ENCODE measurements around the gene RAB27B. TPM values are rescaled to one million over a fixed set of nuclear protein-coding genes. Genes with fewer than 3 reads are reported as not detected.
"Not testable (repeated sequence)": the region's sequence is repeated elsewhere in the genome, so short reads cannot be mapped to it uniquely, and the experiment has no call there.

RAB27B gene
- total RNA-seq, 2 experiments from 2014 or later: 0.52 TPM; not detected in 1

DNA sequence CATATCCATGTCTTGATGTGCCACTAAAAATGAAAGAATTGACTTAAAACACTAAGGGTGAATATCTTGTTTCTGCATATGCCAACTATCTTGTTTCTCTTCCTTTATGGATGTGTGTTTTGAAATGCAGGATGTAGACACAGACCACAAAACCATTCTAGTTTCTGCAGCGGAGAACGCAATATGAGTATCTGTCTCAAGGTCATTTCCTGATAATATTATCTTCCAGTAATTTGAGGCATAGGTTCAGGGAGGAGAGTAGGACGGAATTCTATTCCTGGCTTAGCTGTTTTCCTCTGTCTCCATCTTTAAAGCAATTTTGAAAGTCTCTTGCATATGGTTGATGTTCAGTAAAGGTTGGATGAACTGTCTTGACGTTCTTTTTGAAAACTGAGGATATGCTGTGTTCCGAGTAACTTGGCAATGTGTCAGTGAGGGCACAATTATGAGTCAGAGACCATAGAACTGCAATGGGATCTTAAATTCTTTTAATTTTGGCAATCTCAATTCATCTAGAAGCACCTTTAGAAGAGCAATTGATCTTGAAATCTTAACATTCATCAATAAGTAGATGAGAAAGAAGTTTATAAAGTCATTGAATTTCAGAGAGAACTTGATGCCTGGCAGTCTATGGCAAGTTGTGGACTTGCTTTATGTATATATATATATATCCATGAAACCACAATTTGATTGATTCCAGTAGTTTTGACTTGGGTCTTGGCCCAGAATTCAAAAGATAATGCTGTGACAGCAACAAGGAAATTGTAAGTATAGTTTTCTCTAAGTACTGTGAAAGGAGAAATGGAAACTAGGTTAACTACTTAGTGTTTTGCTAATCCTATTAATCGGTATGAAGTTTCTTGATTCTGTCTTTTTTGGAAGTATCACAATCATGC is 24.8 kb downstream of the RAB27B start:
- H3K4me1 Mint-ChIP-seq (ENCODE audit: low read depth): peaks cover 10% of the 10 kb centered on the region
- H3K36me3 Mint-ChIP-seq (ENCODE audit: low read depth): no peaks in the 10 kb centered on the region
- no peaks in the 10 kb centered on the region for H3K9me3 Mint-ChIP-seq
- intact Hi-C loops (cut with micrococcal nuclease): loop anchor here (1.0 to 2.0 kb wide), 2 partner anchors 77 to 140 kb away; no protein-coding TSS in a partner anchor
- no peak overlapping the region for H3K27ac Mint-ChIP-seq
- CTCF ChIA-PET: interaction anchor here (1.0 kb wide), 1 partner anchor 23 kb away, joined by 5 read pairs; no protein-coding TSS in a partner anchor
- no peak overlapping the region for H3K4me3 Mint-ChIP-seq
- H3K27me3 Mint-ChIP-seq (ENCODE audit: low read depth): no peaks in the 10 kb centered on the region
- DNase-seq: no peak

DNA sequence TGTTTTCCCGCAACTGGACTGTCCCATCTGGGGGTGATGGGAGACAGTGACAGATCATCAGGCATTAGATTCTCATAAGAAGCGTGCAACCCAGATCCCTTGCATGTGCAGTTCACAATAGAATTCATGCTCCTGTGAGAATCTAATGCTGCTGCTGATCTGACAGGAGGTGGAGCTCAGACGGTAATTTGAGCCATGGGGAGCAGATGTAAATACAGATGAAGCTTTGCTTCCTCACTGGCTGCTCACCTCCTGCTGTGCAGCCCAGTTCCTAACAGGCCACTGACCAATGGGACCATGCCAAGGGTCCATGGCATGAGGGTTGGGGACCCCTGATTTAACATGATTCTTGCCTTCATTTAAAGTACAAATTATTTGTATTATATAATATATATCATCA is 26.8 kb downstream of the RAB27B start:
- intact Hi-C loops (cut with micrococcal nuclease): loop anchor here (2.0 kb wide), 1 partner anchor 18 kb away; no protein-coding TSS in a partner anchor
- DNase-seq; H3K4me3 Mint-ChIP-seq; CTCF ChIA-PET; H3K36me3 Mint-ChIP-seq (ENCODE audit: low read depth); H3K27ac Mint-ChIP-seq; H3K9me3 Mint-ChIP-seq; H3K27me3 Mint-ChIP-seq (ENCODE audit: low read depth): not testable (repeated sequence)
- H3K4me1 Mint-ChIP-seq (ENCODE audit: low read depth): peaks cover 10% of the 10 kb centered on the region

DNA sequence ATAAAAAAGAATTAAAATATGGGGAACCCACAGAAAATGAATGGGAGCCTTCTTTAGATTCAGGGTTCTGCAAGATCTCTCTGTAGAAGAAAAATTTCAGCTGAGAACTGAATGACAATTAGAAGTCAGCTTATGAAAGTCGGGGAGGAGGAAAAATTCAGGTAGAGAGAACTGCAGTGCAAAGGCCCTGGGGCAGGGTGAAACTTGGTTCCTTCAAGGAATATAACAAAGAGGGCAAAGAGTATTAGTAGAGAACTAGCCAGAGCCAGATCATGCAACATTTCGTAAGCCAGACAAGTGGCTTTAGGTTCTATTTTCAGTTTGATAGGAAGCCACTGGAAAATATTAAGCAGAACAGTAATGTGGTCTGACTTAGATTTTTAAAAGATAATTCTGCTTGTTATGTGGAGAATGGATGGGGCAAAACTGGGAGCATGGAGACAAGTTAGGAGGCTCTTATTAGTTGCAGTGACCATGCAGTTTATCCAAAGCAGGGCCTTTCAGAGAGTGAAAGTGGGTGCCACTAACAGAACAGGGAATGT is 27.9 kb downstream of the RAB27B start:
- Mint-ChIP-seq H3K27ac (no peak overlapping the region), H3K4me1 (ENCODE audit: low read depth) (peaks cover 10% of the 10 kb centered on the region), H3K36me3 (ENCODE audit: low read depth) (no peaks in the 10 kb centered on the region), H3K4me3 (no peak overlapping the region), H3K9me3 (no peaks in the 10 kb centered on the region), H3K27me3 (ENCODE audit: low read depth) (no peaks in the 10 kb centered on the region)
- intact Hi-C loops (cut with micrococcal nuclease): no loop called here
- CTCF ChIA-PET: interaction anchor here (0.6 kb wide), 1 partner anchor 916 kb away, joined by 3 read pairs; no protein-coding TSS in a partner anchor
- no peak for DNase-seq

DNA sequence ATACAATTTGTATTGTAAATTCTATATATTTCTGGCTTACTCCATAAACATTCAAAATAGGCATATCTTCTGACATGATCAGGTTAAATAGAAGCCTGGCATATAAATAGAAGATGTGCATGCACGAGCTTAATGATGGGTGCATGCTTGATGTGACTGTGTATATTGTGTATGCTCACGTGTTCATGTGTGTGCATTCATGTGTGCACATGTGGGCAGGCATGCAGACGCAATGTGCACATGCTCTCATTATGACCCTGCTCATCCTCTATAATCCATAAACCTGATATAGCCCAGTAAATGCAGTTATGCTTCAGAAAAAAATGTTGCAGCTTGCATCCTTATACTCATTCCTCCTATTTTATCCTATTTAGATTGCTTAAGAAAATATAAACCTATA is 29.2 kb downstream of the RAB27B start:
- Mint-ChIP-seq H3K4me3 (no peak overlapping the region), H3K4me1 (ENCODE audit: low read depth) (peaks cover 9% of the 10 kb centered on the region), H3K9me3 (no peaks in the 10 kb centered on the region), H3K36me3 (ENCODE audit: low read depth) (no peaks in the 10 kb centered on the region), H3K27me3 (ENCODE audit: low read depth) (no peaks in the 10 kb centered on the region), H3K27ac (no peak overlapping the region)
- intact Hi-C loops (cut with micrococcal nuclease): no loop called here
- CTCF ChIA-PET: no interaction called here
- DNase-seq: no peak

DNA sequence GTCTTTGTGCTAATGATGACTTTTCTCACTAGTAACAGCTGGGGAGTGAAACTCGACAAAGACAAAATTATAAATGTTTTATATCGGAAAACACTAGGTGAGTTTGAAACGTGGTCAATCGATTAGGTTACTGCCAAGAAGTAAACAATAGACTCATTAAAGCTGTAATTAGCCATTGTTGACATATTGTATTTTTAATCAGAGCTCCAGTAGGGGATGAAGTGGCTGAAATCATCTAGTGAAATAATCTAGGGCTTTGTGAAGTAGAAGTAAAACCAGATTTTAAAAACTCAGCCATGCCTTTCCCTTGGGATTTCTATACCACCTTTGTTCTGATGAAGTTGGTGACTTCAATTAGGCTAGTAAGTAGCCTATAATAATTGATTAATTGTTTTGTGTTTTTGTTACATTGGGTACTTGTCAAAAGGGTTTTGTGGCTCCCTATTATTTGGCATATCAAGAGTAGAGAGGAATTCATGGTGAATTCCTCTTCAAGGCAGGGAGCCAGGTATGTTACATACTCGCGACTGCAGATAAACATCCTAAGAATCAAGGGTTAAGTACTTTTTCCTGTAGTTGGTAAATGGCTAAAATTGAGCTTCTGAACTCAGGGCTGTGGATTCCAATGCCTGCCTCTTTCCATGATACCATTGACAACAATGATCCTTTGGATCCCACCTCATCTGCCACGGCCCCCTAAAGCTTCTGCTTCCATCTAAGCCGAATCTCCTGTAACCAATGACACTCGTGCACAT is 31.6 kb downstream of the RAB27B start:
- no peak overlapping the region for H3K4me3 Mint-ChIP-seq
- intact Hi-C loops (cut with micrococcal nuclease): no loop called here
- H3K4me1 Mint-ChIP-seq (ENCODE audit: low read depth): no peaks in the 10 kb centered on the region
- no peak for DNase-seq
- no peaks in the 10 kb centered on the region for H3K36me3 Mint-ChIP-seq (ENCODE audit: low read depth)
- CTCF ChIA-PET: interaction anchor here (0.6 kb wide), 1 partner anchor 69 kb away, joined by 4 read pairs; no protein-coding TSS in a partner anchor
- no peaks in the 10 kb centered on the region for H3K9me3 Mint-ChIP-seq
- no peak overlapping the region for H3K27ac Mint-ChIP-seq
- H3K27me3 Mint-ChIP-seq (ENCODE audit: low read depth): no peaks in the 10 kb centered on the region

DNA sequence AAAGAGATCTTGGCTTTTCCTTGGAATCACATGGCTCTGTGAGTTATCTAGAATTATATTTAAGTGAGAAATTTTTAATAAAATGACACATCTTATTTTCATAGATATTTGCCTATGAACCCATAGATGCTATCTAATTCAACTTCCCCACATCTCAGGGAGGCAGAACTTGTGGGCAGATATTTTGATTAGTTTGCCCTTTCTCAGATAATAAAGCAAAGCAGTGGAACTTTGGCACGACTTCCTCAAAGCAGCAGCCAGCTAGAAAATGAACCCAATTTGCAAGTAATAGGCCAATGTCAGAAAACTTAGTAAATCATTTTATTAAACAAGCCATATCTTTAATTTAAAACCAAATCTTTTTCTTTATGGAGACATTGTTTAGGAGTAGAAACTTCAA is 32.7 kb downstream of the RAB27B start:
- H3K4me3 Mint-ChIP-seq: no peak overlapping the region

DNA sequence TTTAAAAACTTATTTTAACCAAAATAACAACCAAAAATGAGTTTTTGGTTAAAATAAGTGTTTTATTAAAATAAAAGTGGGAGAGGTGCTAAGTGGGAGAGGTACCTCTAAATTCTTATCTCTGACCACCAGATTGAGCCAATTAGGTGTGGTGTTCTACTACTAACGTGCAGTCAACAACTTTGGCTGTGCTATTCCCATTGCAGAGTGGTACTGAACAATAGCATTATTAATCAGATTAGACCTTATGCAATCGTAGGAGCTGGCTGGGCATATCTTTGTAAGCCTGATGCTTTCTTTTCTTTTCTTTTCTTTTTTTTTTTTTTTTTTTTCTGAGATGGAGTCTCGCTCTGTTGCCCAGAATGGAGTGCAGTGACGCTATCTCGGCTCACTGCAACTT is 38.9 kb downstream of the RAB27B start:
- Mint-ChIP-seq H3K4me3 (no peak overlapping the region), H3K27ac (no peak overlapping the region)

More for the DNA sequence above, 32.7 kb downstream of the RAB27B start:
- no peaks in the 10 kb centered on the region for H3K9me3 Mint-ChIP-seq
- intact Hi-C loops (cut with micrococcal nuclease): no loop called here
- no peaks in the 10 kb centered on the region for H3K36me3 Mint-ChIP-seq (ENCODE audit: low read depth)
- CTCF ChIA-PET: no interaction called here
- H3K4me1 Mint-ChIP-seq (ENCODE audit: low read depth): no peaks in the 10 kb centered on the region
- H3K27me3 Mint-ChIP-seq (ENCODE audit: low read depth): no peaks in the 10 kb centered on the region
- DNase-seq: no peak
- no peak overlapping the region for H3K27ac Mint-ChIP-seq

DNA sequence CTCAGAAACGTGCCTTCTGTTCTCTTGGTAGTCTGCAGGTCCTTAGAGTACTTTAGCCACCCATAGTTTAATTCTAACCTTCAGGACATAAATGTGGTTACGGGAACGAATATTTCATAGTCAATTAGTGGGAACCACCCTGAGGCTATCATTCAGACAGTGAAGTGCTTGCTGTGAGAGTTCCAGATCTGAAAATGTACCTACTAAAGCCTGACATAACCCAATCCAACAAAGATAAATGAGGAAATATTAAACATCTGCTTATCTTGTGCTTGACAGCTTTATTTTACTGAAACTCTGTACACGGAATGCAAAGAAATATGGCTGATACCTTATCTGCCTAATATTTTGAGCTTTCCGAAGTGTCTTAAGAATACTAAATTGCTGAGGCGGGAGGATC is 43.0 kb downstream of the RAB27B start:
- Mint-ChIP-seq H3K4me1 (ENCODE audit: low read depth) (peaks cover 2% of the 10 kb centered on the region), H3K4me3 (no peak overlapping the region), H3K27me3 (ENCODE audit: low read depth) (peaks cover 2% of the 10 kb centered on the region), H3K9me3 (no peaks in the 10 kb centered on the region), H3K27ac (no peak overlapping the region), H3K36me3 (ENCODE audit: low read depth) (no peaks in the 10 kb centered on the region)
- intact Hi-C loops (cut with micrococcal nuclease): no loop called here
- CTCF ChIA-PET: interaction anchor here (0.5 kb wide), 1 partner anchor 383 kb away, joined by 3 read pairs; no protein-coding TSS in a partner anchor
- no peak for DNase-seq

More for the DNA sequence above, 38.9 kb downstream of the RAB27B start:
- no peaks in the 10 kb centered on the region for H3K4me1 Mint-ChIP-seq (ENCODE audit: low read depth)
- no peaks in the 10 kb centered on the region for H3K36me3 Mint-ChIP-seq (ENCODE audit: low read depth)
- intact Hi-C loops (cut with micrococcal nuclease): no loop called here
- H3K9me3 Mint-ChIP-seq: no peaks in the 10 kb centered on the region
- CTCF ChIA-PET: no interaction called here
- DNase-seq: no peak
- peaks cover 2% of the 10 kb centered on the region for H3K27me3 Mint-ChIP-seq (ENCODE audit: low read depth)

DNA sequence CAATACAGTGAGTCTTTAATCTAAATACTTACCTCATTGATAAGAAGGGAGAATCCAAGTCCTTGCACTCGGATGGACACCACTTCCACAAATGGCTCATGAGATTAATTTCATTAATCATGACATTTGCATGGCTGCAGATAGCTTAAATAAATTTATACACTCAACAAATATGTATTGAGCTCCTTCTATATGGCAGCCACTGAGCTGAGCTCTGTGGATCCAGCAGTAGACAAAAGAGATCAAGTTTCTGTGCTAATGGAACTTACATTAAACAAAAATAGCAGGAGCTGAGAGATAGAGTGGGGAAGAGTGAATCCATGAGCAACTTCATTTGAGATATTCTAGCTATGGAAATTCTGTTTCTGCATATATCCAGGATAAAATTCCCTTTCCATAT is 44.4 kb downstream of the RAB27B start:
- Mint-ChIP-seq H3K27me3 (ENCODE audit: low read depth) (peaks cover 2% of the 10 kb centered on the region), H3K4me3 (no peak overlapping the region), H3K4me1 (ENCODE audit: low read depth) (peaks cover 2% of the 10 kb centered on the region), H3K9me3 (no peaks in the 10 kb centered on the region), H3K36me3 (ENCODE audit: low read depth) (no peaks in the 10 kb centered on the region), H3K27ac (no peak overlapping the region)
- intact Hi-C loops (cut with micrococcal nuclease): no loop called here
- CTCF ChIA-PET: interaction anchor here (0.6 kb wide), 1 partner anchor 172 kb away, joined by 4 read pairs; no protein-coding TSS in a partner anchor
- no peak for DNase-seq

DNA sequence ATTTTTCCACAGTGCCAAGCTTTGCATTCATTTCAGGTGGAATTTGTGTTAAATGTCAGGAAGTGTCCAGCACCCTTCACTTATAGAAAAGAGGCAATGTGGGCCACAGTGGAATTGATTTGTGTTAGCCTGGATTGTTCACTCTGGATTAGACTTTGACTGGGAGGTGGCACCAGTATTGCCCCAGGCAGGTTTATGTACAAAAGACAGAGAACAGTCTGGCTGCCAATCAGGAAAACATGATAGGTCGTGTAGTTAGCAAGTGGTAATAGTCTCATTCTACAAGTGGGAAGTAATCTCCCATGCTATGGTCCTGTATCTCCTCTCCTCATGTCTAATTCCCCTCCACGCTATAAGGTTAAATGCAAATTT is 45.6 kb downstream of the RAB27B start:
- Mint-ChIP-seq H3K27ac (no peak overlapping the region), H3K27me3 (ENCODE audit: low read depth) (no peaks in the 10 kb centered on the region), H3K9me3 (no peaks in the 10 kb centered on the region), H3K4me1 (ENCODE audit: low read depth) (peaks cover 2% of the 10 kb centered on the region), H3K4me3 (no peak overlapping the region), H3K36me3 (ENCODE audit: low read depth) (no peaks in the 10 kb centered on the region)
- intact Hi-C loops (cut with micrococcal nuclease): no loop called here
- CTCF ChIA-PET: interaction anchor here (0.9 kb wide), 1 partner anchor 109 kb away, joined by 4 read pairs; no protein-coding TSS in a partner anchor
- DNase-seq: no peak

DNA sequence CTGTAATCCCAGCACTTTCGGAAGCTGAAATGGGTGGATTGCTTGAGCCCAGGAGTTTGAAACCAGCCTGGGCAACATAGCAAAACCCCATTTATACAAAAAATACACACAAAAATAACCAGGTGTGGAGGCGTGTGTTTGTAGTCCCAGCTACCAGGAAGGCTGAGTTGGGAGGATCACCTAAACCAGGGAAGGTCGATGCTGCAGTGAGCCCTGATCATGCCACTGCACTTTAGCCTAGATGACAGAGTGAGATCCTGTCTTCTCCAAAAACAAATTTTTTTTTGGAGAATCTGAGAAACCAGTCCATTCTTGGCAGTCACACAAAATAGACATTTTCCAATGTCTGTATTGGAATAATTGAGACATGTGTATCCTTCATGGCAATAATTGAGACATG is 46.8 kb downstream of the RAB27B start:
- DNase-seq: no peak
- Mint-ChIP-seq H3K36me3 (ENCODE audit: low read depth) (no peaks in the 10 kb centered on the region), H3K4me3 (no peak overlapping the region), H3K27me3 (ENCODE audit: low read depth) (no peaks in the 10 kb centered on the region), H3K9me3 (no peaks in the 10 kb centered on the region), H3K4me1 (ENCODE audit: low read depth) (peaks cover 2% of the 10 kb centered on the region), H3K27ac (no peak overlapping the region)
- CTCF ChIA-PET: no interaction called here
- intact Hi-C loops (cut with micrococcal nuclease): no loop called here

DNA sequence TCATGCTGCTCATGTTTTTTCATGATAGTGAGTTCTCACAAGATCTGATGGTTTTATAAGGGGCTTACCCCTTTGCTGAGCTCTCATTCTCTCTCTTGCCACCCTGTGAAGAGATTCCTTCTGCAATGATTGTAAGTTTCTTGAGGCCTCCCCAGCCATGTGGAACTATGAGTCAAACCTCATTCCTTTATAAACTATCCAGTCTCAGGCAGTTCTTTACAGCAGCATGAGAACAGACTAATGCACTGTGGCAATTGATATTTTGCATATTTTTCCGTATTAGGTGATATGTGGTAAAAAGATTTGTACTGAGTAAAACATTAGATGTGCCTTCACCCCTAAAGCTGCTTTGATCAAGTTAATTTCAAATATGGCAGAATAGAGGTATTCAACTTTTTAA is 48.8 kb downstream of the RAB27B start:
- Mint-ChIP-seq H3K36me3 (ENCODE audit: low read depth) (no peaks in the 10 kb centered on the region), H3K27ac (no peak overlapping the region), H3K4me3 (no peak overlapping the region), H3K27me3 (ENCODE audit: low read depth) (no peaks in the 10 kb centered on the region), H3K4me1 (ENCODE audit: low read depth) (peaks cover 2% of the 10 kb centered on the region), H3K9me3 (no peaks in the 10 kb centered on the region)
- intact Hi-C loops (cut with micrococcal nuclease): no loop called here
- CTCF ChIA-PET: no interaction called here
- no peak for DNase-seq
